Progenitor cell of endocrine pancreas (in vitro differentiated cells): Measurements from ENCODE around the gene VSIR. TPM values are rescaled to one million over a fixed set of nuclear protein-coding genes. Genes with fewer than 3 reads are reported as not detected.
A peak's percentile ranks its signal among the peaks of the same experiment; 100 is the strongest.

Experiments used
- DNase-seq: peaks from one replicate; pipeline ENCODE4 v3.0.0; 2021; ENCODE audit warnings: low spot score; ENCODE audit not compliant: unreplicated experiment
- H3K27ac Mint-ChIP-seq: 2 replicates; pipeline ENCODE4 v1.8.0; 2021; ENCODE audit warnings: mild to moderate bottlenecking, moderate library complexity, mixed read lengths
- H3K27me3 Mint-ChIP-seq: 2 replicates; pipeline ENCODE4 v1.8.0; 2021; ENCODE audit warnings: mixed read lengths
- H3K36me3 Mint-ChIP-seq: 2 replicates; pipeline ENCODE4 v1.8.0; 2022; ENCODE audit warnings: mixed read lengths; ENCODE audit not compliant: insufficient read depth
- H3K4me1 Mint-ChIP-seq: 2 replicates; pipeline ENCODE4 v1.8.0; 2021; ENCODE audit warnings: low read depth, mixed read lengths
- H3K4me3 Mint-ChIP-seq: 2 replicates; pipeline ENCODE4 v1.8.0; 2021; ENCODE audit warnings: low read depth, mild to moderate bottlenecking, moderate library complexity, mixed read lengths
- H3K9me3 Mint-ChIP-seq: 2 replicates; pipeline ENCODE4 v1.8.0; 2021; ENCODE audit warnings: low read depth, mixed read lengths
- CTCF ChIP-seq: fragments of 200-600 bp; sonication (generic); IDR thresholded peaks from one replicate; pipeline ENCODE4 v1.5.0; 2021; ENCODE audit warnings: antibody characterized with exemption, mild to moderate bottlenecking; ENCODE audit not compliant: unreplicated experiment
- total RNA-seq: library from RNA; stranded (reverse); gene quantifications from 2 replicates; pipeline ENCODE4 v1.2.1, GENCODE V29; 2021

The VSIR gene
- total RNA-seq, 1 donor from 2014 or later, result 2.6 TPM

- no peak overlapping the region for H3K27ac Mint-ChIP-seq
- H3K36me3 Mint-ChIP-seq, result no peaks in the 10 kb centered on the region
- H3K27me3 Mint-ChIP-seq, result peaks cover 8% of the 10 kb centered on the region
- H3K4me3 Mint-ChIP-seq, result no peak overlapping the region
- no peaks in the 10 kb centered on the region for H3K9me3 Mint-ChIP-seq
- TF ChIP-seq CTCF, result no peak
- no peak for DNase-seq
- peaks cover 16% of the 10 kb centered on the region for H3K4me1 Mint-ChIP-seq
These were observed 9.8 kb downstream of the VSIR start for GRCh38 chr10:71763352-71764127.

GRCh38 chr10:71762324-71762723 lies 11.0 kb downstream of the VSIR start:
- Mint-ChIP-seq H3K27me3 (peaks cover 8% of the 10 kb centered on the region), H3K9me3 (no peaks in the 10 kb centered on the region), H3K36me3 (no peaks in the 10 kb centered on the region), H3K4me1 (peaks cover 11% of the 10 kb centered on the region), H3K4me3 (no peak overlapping the region), H3K27ac (no peak overlapping the region)
- no peak for DNase-seq
- no peak for TF ChIP-seq CTCF

GRCh38 chr10:71761541-71762113 lies 11.7 kb downstream of the VSIR start:
- H3K9me3 Mint-ChIP-seq, result no peaks in the 10 kb centered on the region
- no peak overlapping the region for H3K27ac Mint-ChIP-seq
- peaks cover 6% of the 10 kb centered on the region for H3K4me1 Mint-ChIP-seq
- peaks cover 8% of the 10 kb centered on the region for H3K27me3 Mint-ChIP-seq
- H3K4me3 Mint-ChIP-seq, result no peak overlapping the region
- no peaks in the 10 kb centered on the region for H3K36me3 Mint-ChIP-seq
- DNase-seq, result no peak
- TF ChIP-seq CTCF, result peak; percentile 21

- Mint-ChIP-seq H3K4me1 (peaks cover 4% of the 10 kb centered on the region), H3K27me3 (peaks cover 12% of the 10 kb centered on the region), H3K4me3 (no peak overlapping the region), H3K9me3 (no peaks in the 10 kb centered on the region), H3K27ac (no peak overlapping the region), H3K36me3 (no peaks in the 10 kb centered on the region)
- no peak for DNase-seq
- no peak for TF ChIP-seq CTCF
These were observed 12.2 kb downstream of the VSIR start for GRCh38 chr10:71761105-71761511.

DNA sequence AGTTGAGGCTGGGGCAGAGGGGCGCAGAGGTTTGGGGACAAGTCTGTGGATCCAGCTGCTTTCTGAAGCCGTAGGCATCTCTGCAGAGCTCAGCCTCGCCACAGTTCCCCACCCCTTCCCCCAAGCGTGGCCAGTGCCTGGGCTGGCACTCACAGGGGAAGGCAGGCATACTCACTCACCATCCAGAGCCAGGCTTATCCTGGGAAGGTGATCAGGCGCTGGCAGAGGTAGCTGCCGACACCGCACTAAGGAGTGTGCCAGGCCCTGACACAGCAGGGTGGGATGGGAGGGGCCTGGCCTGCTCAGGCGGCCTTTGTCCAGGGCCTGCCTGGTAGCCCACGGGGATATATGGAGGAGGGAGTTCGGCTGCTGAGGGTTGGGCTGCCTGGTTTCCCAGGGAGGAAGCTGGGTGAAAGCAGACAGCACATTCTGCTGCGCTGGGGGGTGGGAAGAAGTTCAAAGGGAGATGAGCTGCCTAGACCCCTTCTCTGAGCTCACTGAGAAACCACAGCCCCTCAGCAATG lies 15.9 kb downstream of the VSIR start:
- H3K4me3 Mint-ChIP-seq, result no peak overlapping the region
- no peak for TF ChIP-seq CTCF
- H3K27me3 Mint-ChIP-seq, result peaks cover 7% of the 10 kb centered on the region
- H3K27ac Mint-ChIP-seq, result no peak overlapping the region
- no peak for DNase-seq
- H3K36me3 Mint-ChIP-seq, result no peaks in the 10 kb centered on the region
- peaks cover 16% of the 10 kb centered on the region for H3K4me1 Mint-ChIP-seq
- H3K9me3 Mint-ChIP-seq, result no peaks in the 10 kb centered on the region
